HG03469 (cell line): ENCODE data around the gene SUPT3H.

Experiments used
- ATAC-seq: cut with Tn5 transposase; IDR thresholded peaks from one replicate; pipeline ENCODE4 v1.9.1; 2021; ENCODE audit warnings: mild to moderate bottlenecking, moderate library complexity, moderate number of reproducible peaks; ENCODE audit not compliant: unreplicated experiment

SUPT3H gene

GRCh38 chr6:44966449-44967092 is 411.2 kb downstream of the SUPT3H start:
- no peak for ATAC-seq

GRCh38 chr6:44965708-44966107 is 412.0 kb downstream of the SUPT3H start:
- no peak for ATAC-seq

- ATAC-seq, result no peak
These were observed 416.8 kb downstream of the SUPT3H start for GRCh38 chr6:44960898-44961297.

GRCh38 chr6:44959651-44960050 is 418.1 kb downstream of the SUPT3H start:
- no peak for ATAC-seq

- no peak for ATAC-seq
These were observed 420.6 kb downstream of the SUPT3H start for GRCh38 chr6:44957156-44957555.

- ATAC-seq, result no peak
These were observed 421.3 kb downstream of the SUPT3H start for GRCh38 chr6:44956396-44956795.

GRCh38 chr6:44955145-44955544 is 422.6 kb downstream of the SUPT3H start:
- no peak for ATAC-seq

DNA sequence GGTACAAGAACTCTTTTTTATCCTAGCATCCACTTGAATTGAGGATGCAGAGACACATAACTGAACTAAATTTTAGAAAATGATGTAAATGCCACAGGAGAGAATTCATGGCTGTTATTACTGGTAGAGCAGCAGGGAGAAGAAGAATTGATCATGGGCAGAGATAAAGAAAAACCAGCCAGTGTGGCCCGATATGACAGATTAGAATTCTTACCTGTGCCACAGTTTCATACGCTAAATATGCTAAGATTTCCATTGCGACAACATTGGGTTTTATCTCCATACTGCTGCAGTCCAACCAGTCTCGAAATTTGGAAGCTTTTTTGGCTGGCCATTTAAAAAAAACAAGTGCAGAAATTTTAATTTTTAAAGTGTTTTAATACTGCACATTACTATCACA is 423.5 kb downstream of the SUPT3H start:
- no peak for ATAC-seq

- no peak for ATAC-seq
These were observed 426.4 kb downstream of the SUPT3H start for GRCh38 chr6:44951253-44951747.

DNA sequence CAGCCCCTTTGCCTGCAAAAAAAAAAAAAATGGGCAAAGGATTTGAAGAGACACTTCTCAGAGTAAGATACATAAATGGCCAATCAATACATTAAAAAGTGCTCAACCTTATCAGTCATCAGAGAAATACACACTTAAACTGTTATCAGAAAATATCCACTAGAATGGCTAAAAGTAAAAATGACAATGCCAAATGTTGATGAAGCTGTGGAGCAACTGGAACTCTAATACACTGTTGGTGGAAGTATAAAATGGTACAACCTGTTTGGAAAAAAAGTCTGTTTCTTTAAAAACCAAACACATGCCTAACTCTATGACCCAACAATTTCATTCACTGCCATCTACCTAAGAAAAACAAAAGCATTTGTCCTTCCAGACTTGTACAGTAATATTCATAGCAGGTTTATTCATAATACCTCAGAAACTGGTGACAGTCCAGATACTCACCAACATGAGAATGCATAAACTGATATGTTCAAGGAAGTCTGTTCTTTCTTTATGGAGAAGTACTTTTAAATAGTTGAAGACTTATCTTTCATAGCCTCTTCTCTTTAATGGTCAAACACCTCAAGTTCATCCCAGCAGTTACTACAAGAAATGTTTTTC is 428.0 kb downstream of the SUPT3H start:
- no peak for ATAC-seq

- no peak for ATAC-seq
These were observed 434.2 kb downstream of the SUPT3H start for GRCh38 chr6:44943541-44943940.

DNA sequence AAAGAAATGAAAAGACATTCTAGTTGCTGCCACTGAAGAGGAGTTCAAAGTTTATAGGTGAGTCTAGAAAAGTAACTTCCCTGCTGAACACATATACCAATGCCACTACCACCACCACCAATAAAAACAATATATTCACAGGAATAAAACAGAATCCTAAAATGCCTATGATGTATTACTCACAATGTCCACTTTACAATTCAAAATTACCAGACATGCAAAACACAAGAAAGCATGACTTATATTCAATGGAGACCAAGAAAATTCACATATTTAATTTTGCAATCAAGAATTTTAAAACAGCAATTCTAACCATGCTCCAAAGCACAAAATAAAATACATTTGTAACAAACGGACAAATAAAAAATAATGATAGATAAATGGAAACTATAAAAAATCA is 434.9 kb downstream of the SUPT3H start:
- ATAC-seq, result no peak

DNA sequence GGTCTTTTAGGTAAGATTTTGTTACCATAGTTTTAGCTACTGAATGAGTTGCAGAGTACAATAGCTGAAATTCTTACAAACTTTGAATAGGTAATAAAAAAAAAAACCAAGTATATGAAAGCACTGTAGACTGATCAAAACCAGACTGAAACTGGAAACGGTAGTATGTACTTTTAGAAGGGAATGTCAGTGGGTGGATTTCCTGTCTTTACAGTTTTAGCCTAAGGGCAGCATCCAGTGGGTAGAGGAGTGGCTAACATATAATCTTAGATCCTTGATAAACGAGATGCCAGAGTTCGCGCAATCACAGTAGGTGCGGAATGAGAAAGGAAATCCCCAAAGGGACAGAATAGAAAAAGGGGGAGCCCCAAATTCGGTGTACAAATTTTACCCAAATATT is 435.5 kb downstream of the SUPT3H start:
- ATAC-seq, result no peak

GRCh38 chr6:44940367-44940766 is 437.4 kb downstream of the SUPT3H start:
- no peak for ATAC-seq

- ATAC-seq, result no peak
These were observed 441.9 kb downstream of the SUPT3H start for GRCh38 chr6:44935693-44936300.

GRCh38 chr6:44933108-44933507 is 444.6 kb downstream of the SUPT3H start:
- ATAC-seq, result no peak

DNA sequence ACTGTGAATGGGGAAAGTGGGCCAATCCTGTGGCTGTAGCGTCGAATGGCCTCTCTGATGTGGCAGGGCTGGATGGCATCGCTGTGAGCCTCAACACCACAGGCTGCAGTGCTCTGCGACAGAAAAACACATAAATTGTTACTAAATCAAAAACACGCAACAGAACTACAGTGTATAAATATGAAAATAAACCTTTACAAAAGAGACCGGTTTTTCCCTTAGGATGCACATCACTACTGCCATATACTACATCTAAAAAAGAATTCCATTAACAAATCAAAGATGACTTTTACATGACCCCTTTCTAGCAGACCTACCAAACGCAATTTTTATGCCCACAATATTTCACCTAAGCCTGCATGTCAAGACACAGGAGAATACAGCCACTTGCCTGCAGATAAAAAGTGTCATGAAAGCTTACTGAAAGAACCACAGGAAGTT is 445.1 kb downstream of the SUPT3H start:
- no peak for ATAC-seq

GRCh38 chr6:44931385-44931784 is 446.3 kb downstream of the SUPT3H start:
- no peak for ATAC-seq

DNA sequence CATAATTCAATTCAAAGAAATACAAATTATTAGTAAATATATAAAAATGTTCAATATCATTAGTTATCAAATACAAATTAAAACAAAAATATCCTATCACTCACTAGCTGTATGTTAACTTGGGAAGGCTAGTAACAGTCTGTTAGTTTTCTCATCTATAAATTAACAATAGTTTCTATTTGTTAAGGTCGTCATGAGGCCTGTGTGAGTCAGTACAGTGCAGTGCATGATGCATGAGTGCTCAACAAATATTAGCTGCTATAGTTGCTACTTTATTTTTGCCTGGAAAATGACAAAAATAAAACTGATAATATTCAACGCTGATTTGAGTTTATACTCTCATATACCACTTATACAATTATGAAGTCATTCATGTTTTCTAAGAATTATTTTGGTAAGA is 451.2 kb downstream of the SUPT3H start:
- no peak for ATAC-seq

GRCh38 chr6:44925100-44925739 is 452.5 kb downstream of the SUPT3H start:
- peak; percentile 51 for ATAC-seq

GRCh38 chr6:44923444-44923843 is 454.3 kb downstream of the SUPT3H start:
- no peak for ATAC-seq

- no peak for ATAC-seq
These were observed 455.9 kb downstream of the SUPT3H start for GRCh38 chr6:44921798-44922197.
